GM12878 (cell line): Measurements from ENCODE around the gene SLC5A10. TPM values are rescaled to one million over a fixed set of nuclear protein-coding genes. Genes with fewer than 3 reads are reported as not detected.

ENCODE experiments used
- ATAC-seq: fragments of 200-7000 bp; cut with Tn5 transposase; 3 replicates; pipeline ENCODE4 v1.9.1; 2020; ENCODE audit warnings: mild to moderate bottlenecking, moderate library complexity
- BruUV-seq: library from RNA; stranded (reverse); fragments of 400-500 nt; replicated peaks from 2 replicates; lab custom pipeline; 2021; lab: Mats Ljungman, UMichigan
- CTCF ChIA-PET: fragments of 300-600 bp; sonication (Branson Sonifier 250); formaldehyde crosslinking; extraction: SDS; loops from one replicate; lab custom pipeline; 2021; ENCODE audit warnings: inconsistent platforms; lab: Yijun Ruan, JAX
- POLR2A ChIA-PET: fragments of 350-600 bp; formaldehyde crosslinking; extraction: SDS; loops from one replicate; lab custom pipeline; 2021; ENCODE audit warnings: inconsistent platforms; lab: Charles Lee
- RAD21 ChIA-PET: fragments of 300-600 bp; sonication (Branson Sonifier 250); formaldehyde crosslinking; loops from one replicate; lab custom pipeline; 2023; ENCODE audit warnings: antibody characterized with exemption; ENCODE audit not compliant: unreplicated experiment; lab: Charles Lee
- SMC1A ChIA-PET: fragments of 300-600 bp; sonication (Branson Sonifier 250); formaldehyde crosslinking; loops from one replicate; lab custom pipeline; 2023; ENCODE audit not compliant: unreplicated experiment, uncharacterized antibody; lab: Charles Lee
- DNase-seq: peaks from one replicate; pipeline ENCODE4 v3.0.0-alpha.2; 2011; ENCODE audit warnings: low read depth, low spot score
- FAIRE-seq: peaks from 3 replicates; lab custom pipeline; 2011; peaks lifted over from hg19 to GRCh38; lab: Jason Lieb, UNC
- H2AFZ ChIP-seq: 2 replicates; pipeline ENCODE4 v1.6.0; 2011; ENCODE audit warnings: low read depth, low read length, control low read depth; ENCODE audit not compliant: control insufficient read depth
- H3K27ac ChIP-seq: 2 replicates; pipeline ENCODE4 v1.5.1; 2011; ENCODE audit warnings: control low read depth; ENCODE audit not compliant: control insufficient read depth, insufficient read depth
- H3K27me3 ChIP-seq, 2 experiments: replicated peaks in 1 of 2; 2 replicates each; pipeline versions ENCODE4 v1.6.0 to v1.6.1; 2011; ENCODE audit warnings: low read length in 1 of 2; ENCODE audit not compliant: control insufficient read depth in 2 of 2, insufficient read depth in 2 of 2
- H3K36me3 ChIP-seq, 2 experiments: 2 replicates each; pipeline ENCODE4 v1.5.1; 2011; ENCODE audit warnings: low read length in 1 of 2; ENCODE audit not compliant: control insufficient read depth in 2 of 2, insufficient read depth in 2 of 2
- H3K4me1 ChIP-seq: 2 replicates; pipeline ENCODE4 v1.6.1; 2011; ENCODE audit warnings: mild to moderate bottlenecking, low read length, moderate library complexity, mixed read lengths; ENCODE audit not compliant: control insufficient read depth, insufficient read depth
- H3K4me2 ChIP-seq: 2 replicates; pipeline ENCODE4 v1.6.0; 2011; ENCODE audit warnings: control low read depth; ENCODE audit not compliant: control insufficient read depth, insufficient read depth
- H3K4me3 ChIP-seq: fragments of 200-600 bp; sonication (generic); 2 replicates; pipeline ENCODE4 v1.5.1; 2016
- H3K79me2 ChIP-seq: 2 replicates; pipeline ENCODE4 v1.6.0; 2011; ENCODE audit warnings: low read length; ENCODE audit not compliant: control insufficient read depth, insufficient read depth
- H3K9ac ChIP-seq: 2 replicates; pipeline ENCODE4 v1.8.0; 2011; ENCODE audit warnings: low read length, control low read depth, mixed read lengths; ENCODE audit not compliant: control insufficient read depth, insufficient read depth
- H3K9me3 ChIP-seq: replicated peaks from 3 replicates; pipeline ENCODE4 v1.5.1; 2011; ENCODE audit warnings: mild to moderate bottlenecking, low read length; ENCODE audit not compliant: control insufficient read depth, insufficient read depth
- H4K20me1 ChIP-seq: 2 replicates; pipeline ENCODE4 v1.6.0; 2011; ENCODE audit not compliant: control insufficient read depth, insufficient read depth
- BMI1 ChIP-seq: fragments of 450-650 bp; IDR thresholded peaks from 2 replicates; pipeline ENCODE4 v1.6.1; 2016; ENCODE audit warnings: mild to moderate bottlenecking, moderate library complexity, borderline replicate concordance
- CBX3 ChIP-seq: fragments of 200-600 bp; sonication (generic); IDR thresholded peaks from 2 replicates; pipeline ENCODE4 v1.6.1; 2016; ENCODE audit warnings: low read depth, borderline replicate concordance
- ELK1 ChIP-seq: IDR thresholded peaks from 2 replicates; pipeline ENCODE4 v1.6.1; 2012; ENCODE audit warnings: low read depth, low read length, improper control_type of control experiment
- KLF5 ChIP-seq: fragments of 450-650 bp; IDR thresholded peaks from 2 replicates; pipeline ENCODE4 v1.6.1; 2014; ENCODE audit warnings: mild to moderate bottlenecking; ENCODE audit not compliant: partially characterized antibody
- NR2C1 ChIP-seq: fragments of 450-650 bp; IDR thresholded peaks from 2 replicates; pipeline ENCODE4 v1.6.1; 2017; ENCODE audit warnings: antibody characterized with exemption, mild to moderate bottlenecking, moderate library complexity
- SMAD1 ChIP-seq: fragments of 450-650 bp; IDR thresholded peaks from 2 replicates; pipeline ENCODE4 v1.6.1; 2018; ENCODE audit warnings: mild to moderate bottlenecking, low read depth; ENCODE audit not compliant: partially characterized antibody
- SREBF2 ChIP-seq: IDR thresholded peaks from 2 replicates; pipeline ENCODE4 v1.6.1; 2012; ENCODE audit warnings: mild to moderate bottlenecking, low read length
- ZNF207 ChIP-seq: fragments of 450-650 bp; IDR thresholded peaks from 2 replicates; pipeline ENCODE4 v1.6.1; 2014; ENCODE audit warnings: antibody characterized with exemption, mild to moderate bottlenecking, borderline replicate concordance
- WGBS: methylation state at CpG from one replicate; pipeline ENCODE4 v1.1.6; 2016; ENCODE audit warnings: low lambda C conversion rate; ENCODE audit not compliant: insufficient replicate concordance, insufficient coverage; ENCODE audit errors: missing lambda C conversion rate; 5-methylcytosine and 5-hydroxymethylcytosine counted together
- in situ Hi-C: fragments of 300-500 bp; cut with MboI; formaldehyde crosslinking; loops from 9 replicates; pipeline ENCODE4 v1.14.3; 2018; ENCODE audit warnings: mixed read lengths
- intact Hi-C: fragments of 100-400 bp; cut with micrococcal nuclease; formaldehyde crosslinking; loops from one replicate; pipeline ENCODE4 v1.14.2; 2022; ENCODE audit not compliant: unreplicated experiment
- polyA plus RNA-seq, 11 experiments: library from polyadenylated mRNA; depleted of rRNA in 4 of 11; unstranded in 6 of 11; stranded (reverse) in 5 of 11; fragments of >200 nt; fragmentation: Nextera tagmentation in 4 of 11; fragmentation: Illumina TruSeq in 1 of 11; extraction: Ambion mirVana in 4 of 11; extraction: Trizol in 1 of 11; gene quantifications; 1 replicate in 1 of 11; 2 replicates in 10 of 11; pipeline versions ENCODE4 v1.2.1 to v1.2.3, GENCODE V29; 2011 to 2016; ENCODE audit warnings: inconsistent platforms in 2 of 11, missing spikeins in 2 of 11, low read depth in 1 of 11
- total RNA-seq, 4 experiments: library from RNA; depleted of rRNA in 3 of 4; stranded (reverse); fragments of >200 nt in 3 of 4; fragmentation: Illumina TruSeq in 1 of 4; extraction: Trizol in 1 of 4; gene quantifications; 2 replicates each; pipeline versions ENCODE4 v1.2.1 to v1.2.3, GENCODE V29; 2013 to 2021
- TF ChIP-seq, protein P1 (sequence below): fragments of 150-350 bp; IDR thresholded peaks from 2 replicates; pipeline ENCODE4 v1.6.1; 2014; ENCODE audit warnings: mild to moderate bottlenecking, low read depth, low read length

The SLC5A10 gene
- total and polyA plus RNA-seq, 10 of the 15 experiments (the other 5 are each of a cell fraction or from before 2014, with no cell fraction given): under 0.01 to 0.18 (median 0.07) TPM; not detected in 4

DNA sequence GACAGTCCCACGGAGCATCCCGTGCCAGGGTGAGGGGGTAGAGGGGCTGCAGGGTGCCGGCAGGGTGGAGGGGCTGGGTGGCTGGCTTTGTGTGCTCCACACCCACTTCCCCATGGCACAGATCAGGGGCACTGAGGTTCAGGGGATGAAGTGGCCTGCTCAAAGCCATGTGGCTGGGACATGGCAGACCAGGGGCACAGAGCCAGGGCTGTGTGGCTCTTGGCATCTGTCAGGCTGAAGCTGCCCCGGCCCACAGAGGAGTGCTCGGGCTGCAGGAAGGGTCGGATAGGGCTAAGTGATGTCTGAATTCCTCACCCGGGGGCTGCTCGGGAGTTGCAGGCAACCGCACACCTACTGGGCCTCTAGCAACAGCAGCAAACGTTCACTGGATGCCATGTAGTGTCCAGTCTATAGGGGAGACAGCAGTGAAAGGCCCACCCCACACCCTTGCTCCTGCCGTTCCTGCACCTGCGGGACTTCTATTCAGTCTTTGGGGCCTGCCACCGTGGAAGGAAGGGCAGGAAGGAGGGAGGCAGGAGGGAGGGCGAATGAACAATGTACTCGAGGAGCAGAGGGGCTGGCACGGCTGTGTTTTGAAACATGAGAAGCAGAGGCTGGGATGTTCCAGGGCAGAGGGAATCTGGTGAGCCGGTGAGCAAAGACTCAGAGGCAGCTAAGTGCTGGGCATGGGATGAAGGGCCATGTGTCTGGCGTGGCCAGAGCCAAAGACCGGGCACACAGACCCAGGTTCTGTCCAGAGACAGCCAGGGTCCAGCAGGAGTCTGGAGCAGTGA is 15.1 kb downstream of the SLC5A10 start:
- Histone ChIP-seq H2AFZ (no peak overlapping the region), H3K27me3 (no peaks in the 10 kb centered on the region), H3K4me3 (no peak overlapping the region)
- DNase-seq (no peak), FAIRE-seq (no peak), ATAC-seq (no peak)
- POLR2A ChIA-PET: no interaction called here
- no TSS peak for BruUV-seq
- SMC1A ChIA-PET: no interaction called here
- no peak for TF ChIP-seq SMAD1
- no peak for TF ChIP-seq CBX3
- TF ChIP-seq ZNF207: no peak
- TF ChIP-seq BMI1: no peak
- TF ChIP-seq, all 136 proteins: peak for 0
- no peaks in the 10 kb centered on the region for H4K20me1 ChIP-seq
- H3K36me3 ChIP-seq: peaks cover 4 to 6% of the 10 kb centered on the region in 2 experiments; a peak in 3 of 4 replicates
- RAD21 ChIA-PET: no interaction called here
- H3K4me2 ChIP-seq: no peak overlapping the region
- H3K9ac ChIP-seq: no peak overlapping the region
- H3K9me3 ChIP-seq: no peaks in the 10 kb centered on the region
- intact Hi-C loops (no loop called here), in situ Hi-C loops (no loop called here)
- no peaks in the 10 kb centered on the region for H3K79me2 ChIP-seq
- CTCF ChIA-PET: interaction anchor here (1.4 kb wide), 1 partner anchor 31 kb away, joined by 4 read pairs; no protein-coding TSS in a partner anchor
- H3K27ac ChIP-seq: no peak overlapping the region
- 54% methylated on average over 19 of the region's 19 CpGs for WGBS
- H3K4me1 ChIP-seq: no peaks in the 10 kb centered on the region; the same call in 1 of the 2 replicates

- DNase-seq (no peak), FAIRE-seq (no peak), ATAC-seq (peak; percentile 14; the same call in 1 of the 3 replicates)
- ChIA-PET POLR2A (no interaction called here), CTCF (no interaction called here), SMC1A (no interaction called here), RAD21 (no interaction called here)
- WGBS: 40% methylated on average over 4 of the region's 4 CpGs
- no peak overlapping the region for H3K4me2 ChIP-seq
- H3K79me2 ChIP-seq: no peaks in the 10 kb centered on the region
- no TSS peak for BruUV-seq
- peaks cover 5 to 7% of the 10 kb centered on the region in 2 experiments; a peak in 3 of 4 replicates for H3K36me3 ChIP-seq
- in situ Hi-C loops (no loop called here), intact Hi-C loops (no loop called here)
- H3K4me1 ChIP-seq: no peaks in the 10 kb centered on the region; the same call in 1 of the 2 replicates
- H3K4me3 ChIP-seq: no peak overlapping the region
- no peak overlapping the region for H2AFZ ChIP-seq
- no peaks in the 10 kb centered on the region for H3K27me3 ChIP-seq
- no peaks in the 10 kb centered on the region for H4K20me1 ChIP-seq
- no peak overlapping the region for H3K9ac ChIP-seq
- H3K9me3 ChIP-seq: no peaks in the 10 kb centered on the region
- H3K27ac ChIP-seq: no peak overlapping the region
- TF ChIP-seq ELK1 (no peak), NR2C1 (no peak), BMI1 (no peak), KLF5 (no peak), SREBF2 (no peak)
- TF ChIP-seq, protein P1, sequence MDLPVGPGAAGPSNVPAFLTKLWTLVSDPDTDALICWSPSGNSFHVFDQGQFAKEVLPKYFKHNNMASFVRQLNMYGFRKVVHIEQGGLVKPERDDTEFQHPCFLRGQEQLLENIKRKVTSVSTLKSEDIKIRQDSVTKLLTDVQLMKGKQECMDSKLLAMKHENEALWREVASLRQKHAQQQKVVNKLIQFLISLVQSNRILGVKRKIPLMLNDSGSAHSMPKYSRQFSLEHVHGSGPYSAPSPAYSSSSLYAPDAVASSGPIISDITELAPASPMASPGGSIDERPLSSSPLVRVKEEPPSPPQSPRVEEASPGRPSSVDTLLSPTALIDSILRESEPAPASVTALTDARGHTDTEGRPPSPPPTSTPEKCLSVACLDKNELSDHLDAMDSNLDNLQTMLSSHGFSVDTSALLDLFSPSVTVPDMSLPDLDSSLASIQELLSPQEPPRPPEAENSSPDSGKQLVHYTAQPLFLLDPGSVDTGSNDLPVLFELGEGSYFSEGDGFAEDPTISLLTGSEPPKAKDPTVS: no peak
Observed at GRCh38 chr17:18967916-18968315, 16.0 kb downstream of the SLC5A10 start.
